Measurements from ENCODE around the gene ZNF804A. TPM values are rescaled to one million over a fixed set of nuclear protein-coding genes. Genes with fewer than 3 reads are reported as not detected.
A peak's percentile ranks its signal among the peaks of the same experiment; 100 is the strongest.
"Not testable (repeated sequence)": the region's sequence is repeated elsewhere in the genome, so short reads cannot be mapped to it uniquely, and the experiment has no call there.

The ZNF804A gene
- polyA plus RNA-seq, 6 donors from 2014 or later, result 0.19 to 0.40 (median 0.30) TPM; not detected in 2

DNA sequence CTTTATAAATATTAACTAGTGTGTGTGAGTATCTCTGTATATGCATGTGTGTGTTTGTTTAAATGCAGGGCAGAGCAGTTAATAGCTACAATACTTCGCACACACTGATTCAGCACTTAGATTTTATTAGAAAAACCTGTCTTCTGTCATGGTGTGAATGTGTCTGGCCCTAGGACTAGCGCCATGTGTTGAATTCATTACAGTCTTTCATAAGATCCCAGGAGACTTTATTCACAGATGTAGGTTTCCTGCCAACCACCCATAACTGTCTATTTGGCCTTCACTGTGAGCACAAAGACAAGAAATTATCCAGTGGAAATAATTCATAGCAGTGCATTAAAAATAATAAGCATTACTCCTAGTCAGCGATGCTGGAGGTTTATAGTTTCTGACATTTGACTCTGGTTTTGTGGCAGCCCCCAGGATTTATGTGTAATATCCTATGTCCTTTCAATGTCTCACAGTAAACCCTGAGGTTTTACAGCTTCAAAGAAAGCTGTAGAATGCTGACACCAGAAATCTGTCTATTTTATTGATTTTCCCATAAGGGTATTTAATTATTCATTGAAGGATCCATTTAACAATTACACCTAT lies 93.9 kb downstream of the ZNF804A start:
- no peaks in the 10 kb centered on the region for H3K4me1 Mint-ChIP-seq

DNA sequence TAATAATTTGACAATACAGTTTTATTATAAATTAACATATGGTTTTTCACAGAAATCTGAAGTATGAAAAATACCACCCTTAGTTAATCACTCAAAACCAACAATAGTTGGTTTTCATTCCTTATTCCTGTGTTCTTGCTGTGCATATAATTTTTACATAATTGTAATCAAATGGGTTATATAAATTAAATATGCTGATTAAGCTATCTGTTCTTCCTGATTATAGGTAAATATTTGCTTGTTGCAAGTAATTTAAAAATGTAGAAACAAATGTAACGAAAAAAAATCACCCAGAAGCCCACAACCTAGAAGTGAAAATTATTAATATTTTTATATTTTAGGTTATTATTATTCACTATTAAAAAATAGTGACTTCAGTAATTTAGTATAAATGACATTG lies 98.3 kb downstream of the ZNF804A start:
- DNase-seq, result no peak
- Mint-ChIP-seq H3K9me3 (peaks cover 0 to 2% (median 0%) of the 10 kb centered on the region in 7 donors), H3K4me3 (no peak overlapping the region), H3K27me3 (no peaks in the 10 kb centered on the region), H3K36me3 (no peaks in the 10 kb centered on the region), H3K27ac (no peak overlapping the region), H3K4me1 (no peaks in the 10 kb centered on the region)
- no peak for ATAC-seq (ENCODE audit: low read depth in 2 of 2)

More for the DNA sequence above, 93.9 kb downstream of the ZNF804A start:
- H3K27me3 Mint-ChIP-seq, result no peaks in the 10 kb centered on the region
- H3K36me3 Mint-ChIP-seq, result no peaks in the 10 kb centered on the region
- peaks cover 0 to 2% (median 0%) of the 10 kb centered on the region in 7 donors for H3K9me3 Mint-ChIP-seq
- DNase-seq, result no peak
- no peak overlapping the region for H3K27ac Mint-ChIP-seq
- no peak for ATAC-seq (ENCODE audit: low read depth in 2 of 2)
- H3K4me3 Mint-ChIP-seq, result no peak overlapping the region

DNA sequence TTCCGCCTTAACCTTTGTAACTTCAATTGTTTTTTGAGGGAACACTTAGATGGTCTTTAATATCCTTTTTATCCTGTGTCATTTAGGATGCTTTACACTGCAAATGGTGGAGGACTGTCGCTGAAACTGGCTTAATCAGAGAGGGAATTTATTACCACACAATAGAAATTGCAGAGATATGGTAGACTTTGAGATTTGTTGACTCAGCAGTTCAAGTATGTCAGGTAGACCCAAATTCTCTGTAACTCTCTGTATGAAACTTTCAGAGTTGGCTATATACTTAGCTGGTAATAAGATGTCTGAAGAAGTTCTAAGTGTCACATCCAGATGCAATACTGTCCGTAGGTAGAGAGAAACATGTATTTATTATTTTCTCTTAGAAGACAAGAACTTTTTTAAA lies 100.1 kb downstream of the ZNF804A start:
- H3K9me3 Mint-ChIP-seq, result peaks cover 0 to 2% (median 0%) of the 10 kb centered on the region in 7 donors
- DNase-seq (no peak), ATAC-seq (ENCODE audit: low read depth in 2 of 2) (no peak)
- H3K27me3 Mint-ChIP-seq, result no peaks in the 10 kb centered on the region
- H3K36me3 Mint-ChIP-seq, result no peaks in the 10 kb centered on the region
- H3K4me1 Mint-ChIP-seq, result no peaks in the 10 kb centered on the region
- no peak overlapping the region for H3K4me3 Mint-ChIP-seq
- no peak overlapping the region for H3K27ac Mint-ChIP-seq

DNA sequence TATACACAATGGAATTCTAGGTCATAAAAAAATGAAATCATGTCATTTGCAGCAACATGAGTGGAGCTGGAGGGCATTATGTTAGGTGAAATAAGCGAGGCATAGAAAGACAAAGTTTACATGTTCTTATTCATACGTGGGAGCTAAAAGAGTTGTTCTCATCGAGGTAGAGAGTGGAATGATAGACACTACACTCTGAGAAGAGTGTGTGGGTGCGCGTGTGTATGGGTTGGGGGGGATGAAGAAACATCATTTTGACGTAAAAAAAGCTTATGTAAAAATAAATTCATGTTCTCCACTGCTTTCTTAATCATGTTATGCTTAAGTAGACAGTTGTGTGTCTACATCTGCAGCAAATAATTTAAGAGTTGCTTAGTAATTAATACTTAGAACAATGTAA lies 123.6 kb downstream of the ZNF804A start:
- Mint-ChIP-seq H3K27ac (no peak overlapping the region), H3K36me3 (no peaks in the 10 kb centered on the region), H3K4me1 (no peaks in the 10 kb centered on the region), H3K9me3 (peaks cover 0 to 28% (median 10%) of the 10 kb centered on the region in 7 donors), H3K27me3 (no peaks in the 10 kb centered on the region), H3K4me3 (no peak overlapping the region)
- ATAC-seq (ENCODE audit: low read depth in 2 of 2), result no peak
- DNase-seq, result no peak

DNA sequence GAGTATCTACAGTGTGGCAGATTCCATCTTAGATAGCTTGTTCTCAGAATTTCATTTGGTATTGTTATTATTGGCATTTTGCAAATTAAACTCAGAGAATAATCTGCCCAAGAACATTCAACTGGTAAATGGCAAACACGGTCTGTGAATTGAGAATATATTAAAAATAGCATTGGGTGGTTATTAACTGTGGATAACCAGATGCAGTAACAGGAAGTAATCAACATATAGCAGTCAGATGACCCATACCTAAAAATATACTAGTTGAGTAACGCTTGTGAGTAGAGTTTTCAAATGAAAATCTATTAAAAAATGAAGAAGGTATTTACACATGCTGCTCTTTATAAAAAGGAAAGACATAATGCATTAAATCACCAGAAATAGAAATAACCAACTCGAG lies 129.5 kb downstream of the ZNF804A start:
- DNase-seq (no peak), ATAC-seq (ENCODE audit: low read depth in 2 of 2) (no peak)
- Mint-ChIP-seq H3K9me3 (no peaks in the 10 kb centered on the region), H3K36me3 (no peaks in the 10 kb centered on the region), H3K4me1 (peaks cover 0 to 5% (median 1%) of the 10 kb centered on the region in 3 donors), H3K27ac (no peak overlapping the region), H3K4me3 (peak overlapping the region in 1 of 8 donors; percentile 12), H3K27me3 (no peaks in the 10 kb centered on the region)

DNA sequence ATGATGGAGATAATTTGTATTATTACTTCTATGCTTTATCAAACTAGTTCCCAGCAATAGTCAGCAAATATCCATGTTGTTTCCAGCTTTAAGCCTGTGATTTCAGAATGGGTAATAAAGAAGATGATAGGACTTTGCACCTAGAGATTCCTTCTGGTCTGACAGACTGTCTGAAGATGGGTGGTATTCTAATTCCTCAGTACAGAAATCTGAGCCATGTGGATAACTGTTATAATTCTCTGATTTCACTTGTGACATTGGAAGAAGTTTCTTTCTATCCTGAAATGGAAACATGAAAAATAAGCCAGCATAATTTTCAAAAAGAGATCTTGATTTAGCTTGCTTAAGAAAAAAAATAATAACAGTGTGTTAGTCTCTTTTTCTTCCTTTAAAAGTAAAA lies 130.1 kb downstream of the ZNF804A start:
- ATAC-seq (ENCODE audit: low read depth in 2 of 2) (no peak), DNase-seq (no peak)
- Mint-ChIP-seq H3K27ac (no peak overlapping the region), H3K36me3 (no peaks in the 10 kb centered on the region), H3K4me3 (no peak overlapping the region), H3K4me1 (peaks cover 0 to 5% (median 1%) of the 10 kb centered on the region in 3 donors), H3K27me3 (no peaks in the 10 kb centered on the region), H3K9me3 (no peaks in the 10 kb centered on the region)

DNA sequence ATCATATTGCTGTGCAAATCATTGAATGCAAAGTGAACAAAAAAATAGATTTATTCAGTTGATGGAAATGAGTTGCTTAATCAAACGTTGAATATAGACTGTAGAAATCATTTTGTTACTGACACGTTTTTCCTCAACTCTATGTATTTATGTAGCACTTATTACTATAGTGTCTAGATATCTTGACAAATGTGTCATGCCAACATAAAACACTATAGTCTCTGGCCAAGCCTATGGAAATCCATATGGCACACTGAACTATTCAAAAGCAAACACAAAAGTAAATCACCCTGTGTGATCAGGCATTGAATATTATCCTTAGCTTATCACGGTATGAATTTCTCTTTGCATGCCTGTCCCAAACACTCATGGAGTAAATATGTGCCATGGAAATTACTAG lies 131.3 kb downstream of the ZNF804A start:
- no peak overlapping the region for H3K27ac Mint-ChIP-seq
- H3K27me3 Mint-ChIP-seq, result no peaks in the 10 kb centered on the region
- no peaks in the 10 kb centered on the region for H3K36me3 Mint-ChIP-seq
- DNase-seq, result no peak
- ATAC-seq (ENCODE audit: low read depth in 2 of 2), result no peak
- no peak overlapping the region for H3K4me3 Mint-ChIP-seq
- H3K4me1 Mint-ChIP-seq, result peaks cover 0 to 5% (median 1%) of the 10 kb centered on the region in 3 donors
- H3K9me3 Mint-ChIP-seq, result no peaks in the 10 kb centered on the region

DNA sequence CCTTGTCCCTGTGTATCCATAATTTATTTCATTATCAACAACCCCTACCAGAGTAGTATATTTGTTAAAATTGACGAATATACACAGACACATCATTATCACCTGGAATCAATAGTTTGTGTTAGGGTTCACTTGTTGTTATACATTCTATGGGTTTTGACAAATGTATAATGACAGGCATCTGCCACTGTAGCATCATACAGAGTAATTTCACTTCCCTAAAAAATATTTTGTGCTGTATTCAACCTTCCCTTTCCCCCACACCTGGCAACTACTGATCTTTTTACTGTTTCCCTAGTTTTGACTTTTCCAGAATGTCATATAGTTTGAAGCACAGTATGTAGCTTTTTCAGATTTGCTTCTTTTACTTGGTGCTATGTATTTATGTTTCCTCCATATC lies 132.0 kb downstream of the ZNF804A start:
- ATAC-seq (ENCODE audit: low read depth in 2 of 2), result peak; percentile 80 to 82
- no peak overlapping the region for H3K4me3 Mint-ChIP-seq

DNA sequence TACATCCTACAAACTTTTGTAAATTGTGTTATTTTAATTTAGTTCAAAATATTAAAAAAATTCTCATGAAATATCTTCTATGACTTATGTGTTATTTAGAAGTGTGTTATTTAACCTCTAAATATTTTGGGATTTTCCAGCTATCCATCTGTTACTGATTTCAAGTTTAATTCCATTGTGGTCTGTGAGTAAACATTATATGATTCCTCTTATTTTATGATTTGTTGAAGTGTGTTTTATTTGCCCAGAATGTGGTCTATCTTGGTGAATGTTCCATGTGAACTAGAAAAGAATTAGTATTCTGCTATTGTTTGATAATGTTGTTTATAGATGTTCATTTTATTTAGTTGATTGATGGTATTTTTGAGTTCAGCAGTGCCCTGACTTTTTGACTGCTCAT lies 136.0 kb downstream of the ZNF804A start:
- Mint-ChIP-seq H3K27ac (no peak overlapping the region), H3K4me3 (no peak overlapping the region), H3K36me3 (no peaks in the 10 kb centered on the region), H3K9me3 (peaks cover 0 to 7% (median 0%) of the 10 kb centered on the region in 7 donors), H3K4me1 (peaks cover 0 to 5% (median 1%) of the 10 kb centered on the region in 3 donors), H3K27me3 (no peaks in the 10 kb centered on the region)
- DNase-seq, result no peak
- ATAC-seq (ENCODE audit: low read depth in 2 of 2), result no peak

More for the DNA sequence above, 132.0 kb downstream of the ZNF804A start:
- peak; percentile 1 for DNase-seq
- Mint-ChIP-seq H3K36me3 (no peaks in the 10 kb centered on the region), H3K27ac (peak overlapping the region in 2 of 6 donors; percentile 22 to 51), H3K27me3 (no peaks in the 10 kb centered on the region), H3K9me3 (no peaks in the 10 kb centered on the region), H3K4me1 (peaks cover 0 to 5% (median 1%) of the 10 kb centered on the region in 3 donors)

DNA sequence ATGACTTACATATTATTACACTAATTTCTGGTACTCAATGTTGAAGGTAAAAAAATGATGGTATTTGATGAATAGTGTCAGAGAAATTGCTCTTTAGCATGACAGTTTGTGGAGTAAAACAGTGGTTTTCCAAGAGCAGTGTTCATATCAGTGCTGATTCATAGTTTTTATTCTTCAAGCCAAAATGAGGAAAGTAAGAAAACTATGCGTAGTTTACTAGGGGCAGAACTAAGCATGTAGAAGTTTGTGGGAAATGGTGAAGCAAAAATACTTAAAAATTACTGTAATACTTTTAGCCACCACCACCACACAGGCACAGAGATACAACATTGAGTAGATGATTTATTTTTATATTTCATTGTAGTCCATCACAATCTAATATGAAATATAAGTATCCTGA lies 137.3 kb downstream of the ZNF804A start:
- Mint-ChIP-seq H3K27ac (no peak overlapping the region), H3K36me3 (no peaks in the 10 kb centered on the region), H3K4me1 (peaks cover 0 to 1% (median under 1%) of the 10 kb centered on the region in 3 donors), H3K27me3 (no peaks in the 10 kb centered on the region), H3K4me3 (no peak overlapping the region), H3K9me3 (peaks cover 0 to 7% (median 0%) of the 10 kb centered on the region in 7 donors)
- ATAC-seq (ENCODE audit: low read depth in 2 of 2), result no peak
- DNase-seq, result no peak

DNA sequence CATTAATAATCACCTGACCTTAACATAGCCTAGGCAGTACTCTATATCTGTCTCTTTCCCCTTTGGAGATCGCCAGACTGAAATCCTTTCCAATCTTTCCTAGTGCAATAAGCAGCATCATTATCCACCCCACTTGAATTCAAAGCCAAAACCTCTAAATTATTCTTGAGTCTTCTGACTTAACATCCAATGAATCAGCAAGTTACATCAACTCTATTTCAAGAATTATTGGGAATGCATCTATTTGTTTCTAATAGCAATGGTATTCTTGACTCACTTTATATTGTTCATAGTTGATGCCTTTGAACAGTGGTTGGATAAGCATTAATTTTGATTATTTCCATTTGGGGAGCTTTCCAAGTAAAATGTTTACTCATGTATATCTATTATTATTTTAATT lies 144.8 kb downstream of the ZNF804A start:
- Mint-ChIP-seq H3K4me1 (no peaks in the 10 kb centered on the region), H3K4me3 (no peak overlapping the region), H3K27ac (no peak overlapping the region), H3K9me3 (peaks cover 0 to 7% (median 0%) of the 10 kb centered on the region in 7 donors), H3K27me3 (no peaks in the 10 kb centered on the region), H3K36me3 (no peaks in the 10 kb centered on the region)
- DNase-seq (no peak), ATAC-seq (ENCODE audit: low read depth in 2 of 2) (no peak)

DNA sequence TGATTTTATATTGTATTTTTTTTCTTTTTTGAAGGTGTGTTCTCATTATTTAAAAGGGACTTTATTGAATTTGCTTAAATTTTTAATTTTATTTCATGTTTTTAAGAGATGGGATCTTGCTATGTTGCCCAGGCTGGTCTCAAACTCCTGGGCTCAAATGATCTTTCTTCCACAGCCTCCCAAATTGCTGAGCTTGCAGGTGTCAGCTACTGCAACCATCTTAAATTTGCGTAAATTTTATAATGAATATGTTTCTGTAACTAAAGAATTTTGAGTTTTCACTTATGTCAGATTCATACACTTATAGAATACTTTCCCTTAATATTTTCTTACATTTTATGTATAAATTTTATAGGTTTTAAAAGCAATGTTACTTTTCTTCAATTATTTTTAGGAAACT lies 157.8 kb downstream of the ZNF804A start:
- ATAC-seq (ENCODE audit: low read depth in 2 of 2), result no peak
- no peak overlapping the region for H3K27ac Mint-ChIP-seq
- no peak for DNase-seq
- H3K36me3 Mint-ChIP-seq, result no peaks in the 10 kb centered on the region
- H3K9me3 Mint-ChIP-seq, result peaks cover 0 to 4% (median 0%) of the 10 kb centered on the region in 7 donors
- no peaks in the 10 kb centered on the region for H3K4me1 Mint-ChIP-seq
- H3K4me3 Mint-ChIP-seq, result no peak overlapping the region
- no peaks in the 10 kb centered on the region for H3K27me3 Mint-ChIP-seq

DNA sequence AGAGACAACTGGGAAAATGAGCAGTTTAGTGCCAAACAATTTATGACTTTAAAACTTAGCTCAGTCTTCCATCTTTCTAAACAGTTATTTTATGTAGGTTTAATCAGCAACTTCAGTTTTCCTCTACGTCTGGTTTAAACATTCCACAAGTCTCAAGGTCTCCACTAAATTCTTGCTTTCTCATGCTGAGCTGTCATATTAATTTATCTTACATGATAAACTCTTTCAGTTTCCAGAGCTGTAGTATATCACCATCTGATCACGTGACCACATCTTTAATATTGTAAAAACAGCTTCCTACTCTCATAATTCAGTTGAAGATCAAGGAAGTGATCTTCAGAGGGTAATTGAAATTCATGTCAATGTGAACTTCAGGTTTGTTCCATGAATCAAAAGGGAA lies 158.6 kb downstream of the ZNF804A start:
- peaks cover 0 to 2% (median 0%) of the 10 kb centered on the region in 7 donors for H3K9me3 Mint-ChIP-seq
- no peak overlapping the region for H3K4me3 Mint-ChIP-seq
- H3K4me1 Mint-ChIP-seq, result no peaks in the 10 kb centered on the region
- ATAC-seq (ENCODE audit: low read depth in 2 of 2) (no peak), DNase-seq (no peak)
- H3K27me3 Mint-ChIP-seq, result no peaks in the 10 kb centered on the region
- H3K36me3 Mint-ChIP-seq, result no peaks in the 10 kb centered on the region
- no peak overlapping the region for H3K27ac Mint-ChIP-seq

DNA sequence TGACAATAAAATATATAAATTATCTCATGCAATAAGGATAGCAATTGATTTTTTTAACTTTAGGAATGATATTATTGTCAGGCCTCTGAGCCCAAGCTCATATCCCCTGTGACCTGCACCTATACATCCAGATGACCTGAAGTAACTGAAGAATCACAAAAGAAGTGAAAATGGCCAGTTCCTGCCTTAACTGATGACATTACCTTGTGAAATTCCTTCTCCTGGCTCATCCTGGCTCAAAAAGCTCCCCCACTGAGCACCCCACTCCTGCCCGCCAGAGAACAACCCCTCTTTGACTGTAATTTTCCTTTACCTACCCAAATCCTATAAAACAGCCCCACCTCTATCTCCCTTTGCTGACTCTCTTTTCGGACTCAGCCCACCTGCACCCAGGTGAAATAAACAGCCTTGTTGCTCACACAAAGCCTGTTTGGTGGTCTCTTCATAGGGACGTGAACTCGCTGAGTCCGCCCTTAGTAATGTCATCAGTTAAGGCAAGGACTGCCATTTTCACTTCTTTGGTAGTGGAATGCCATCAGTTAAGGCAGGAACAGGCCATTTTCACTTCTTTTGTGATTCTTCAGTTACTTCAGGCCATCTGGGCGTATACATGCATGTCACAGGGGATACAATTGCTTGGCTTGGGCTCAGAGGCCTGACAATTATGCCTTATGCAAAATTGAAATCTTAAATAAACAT lies 161.4 kb downstream of the ZNF804A start:
- H3K9me3 Mint-ChIP-seq; H3K36me3 Mint-ChIP-seq; H3K27me3 Mint-ChIP-seq; H3K4me3 Mint-ChIP-seq; H3K4me1 Mint-ChIP-seq; DNase-seq; ATAC-seq (ENCODE audit: low read depth in 2 of 2): not testable (repeated sequence)
- H3K27ac Mint-ChIP-seq, result peak overlapping the region in 1 of 6 donors; percentile 71

All from naive B cell (primary cell).